Measurements from ENCODE around the gene PEX14. TPM values are rescaled to one million over a fixed set of nuclear protein-coding genes. Genes with fewer than 3 reads are reported as not detected.

PEX14 gene
- total and polyA plus RNA-seq, 2 donors (not counting 3 experiments of a cell fraction or from before 2014, with no cell fraction given) = 19.5 to 26.5 TPM

DNA sequence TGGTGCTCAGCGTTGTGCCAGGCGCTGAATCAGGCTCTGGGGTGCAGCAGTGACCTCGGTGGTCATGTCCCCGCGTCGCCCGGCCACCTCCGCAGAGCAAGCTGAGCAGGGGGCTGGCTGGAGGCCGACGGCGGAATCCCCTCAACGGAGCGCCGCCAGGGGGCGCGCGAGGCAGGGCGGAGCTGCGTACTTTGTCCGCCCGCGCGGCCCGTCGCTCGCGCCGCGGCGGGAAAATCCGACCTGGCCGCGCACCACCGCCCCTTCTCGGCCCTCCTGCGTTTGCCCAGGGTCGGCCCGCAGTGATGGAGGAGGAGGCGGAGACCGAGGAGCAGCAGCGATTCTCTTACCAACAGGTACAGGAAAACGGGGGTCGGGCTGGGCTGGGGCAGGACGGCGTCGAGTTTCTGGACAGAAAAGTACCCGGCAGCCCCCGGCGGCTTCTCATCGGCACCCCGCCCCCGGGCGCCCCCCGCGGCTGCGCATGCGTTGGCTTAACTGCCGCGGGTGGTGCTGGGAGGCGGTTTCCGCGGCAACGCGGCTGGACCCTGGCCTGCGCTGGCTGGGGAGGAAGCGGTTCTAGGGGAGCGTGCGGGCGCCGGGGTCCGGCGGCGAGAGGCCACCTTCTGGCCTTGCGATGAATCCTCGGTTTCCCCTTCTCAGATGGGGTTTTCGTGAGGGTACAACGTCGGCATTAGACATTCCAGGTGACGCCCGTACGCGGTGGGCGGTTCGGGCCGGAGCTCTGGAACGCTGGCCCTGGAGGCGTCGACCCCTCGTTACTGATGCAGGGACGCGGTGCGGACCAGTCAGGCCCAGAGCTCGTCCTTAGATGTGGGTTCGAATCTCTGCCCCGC lies 44.3 kb upstream of the PEX14 start, which contains the start of gene CENPS:
Gene CENPS (plus strand): TSS at position 218 of the 854 bp plus-strand sequence. CDS start 85 bp downstream, at position 303.
- ChIA-PET CTCF (interaction anchor here (0.7 to 3.3 kb wide), 27 partner anchors 9 to 440 kb away, joined by 3 to 123 read pairs (median 6); partner anchors contain the start of genes DFFA, KIF1B and PGD), POLR2A (interaction anchor here (0.6 to 1.6 kb wide), 4 partner anchors 15 to 63 kb away, joined by 3 to 12 read pairs (median 4); partner anchors contain the start of gene PGD)
- peak within 1 kb of the TSS; percentile 72 for H3K9ac ChIP-seq (replicated peaks; ENCODE audit: extremely low read depth, insufficient read depth, low read length)
- intact Hi-C loops (cut with micrococcal nuclease) = loop anchor here (1.0 kb wide), 3 partner anchors 42 to 437 kb away; partner anchors contain the start of gene DFFA
- peak; percentile 86 for FAIRE-seq
- BruUV-seq (replicated peaks) = TSS peak; percentile 39
- peak within 1 kb of the TSS; percentile 50 for H3K4me2 ChIP-seq (ENCODE audit: insufficient read depth, low read length)
- peak within 1 kb of the TSS; percentile 42 for H3K27ac ChIP-seq (ENCODE audit: insufficient read depth, low read depth, low read length)
- H3K9me1 ChIP-seq (replicated peaks; ENCODE audit: control insufficient read depth, extremely low read depth, insufficient read depth, low read length) = no peaks in the 10 kb centered on the region
- peak within 1 kb of the TSS; percentile 35 to 67 (median 55) for H3K4me3 ChIP-seq (replicated peaks in 1 of 3; ENCODE audit: insufficient read depth in 1 of 3, low read depth in 1 of 3, low read length in 3 of 3)
- no peaks in the 10 kb centered on the region for H3K9me3 ChIP-seq (replicated peaks; ENCODE audit: control insufficient read depth, insufficient read depth, low read length)
- H4K20me1 ChIP-seq (replicated peaks; ENCODE audit: control insufficient read depth, extremely low read depth, insufficient read depth, low read length) = no peaks in the 10 kb centered on the region
- no peaks in the 10 kb centered on the region for H3K36me3 ChIP-seq (ENCODE audit: control insufficient read depth in 2 of 2, extremely low read depth in 1 of 2, insufficient read depth in 2 of 2, low read length in 2 of 2)
- DNase-seq (ENCODE audit: low read depth, low spot score) = peak; percentile 92
- TF ChIP-seq MAX (IDR thresholded peaks at IDR 0.05; ENCODE audit: insufficient read depth, insufficient read length) (peak; percentile 44), EZH2 (IDR thresholded peaks at IDR 0.05; ENCODE audit: borderline replicate concordance, low read depth, low read length, severe bottlenecking) (no peak), GATA2 (IDR thresholded peaks at IDR 0.05; ENCODE audit: insufficient read depth, insufficient read length, low read depth, low read length) (peak; percentile 36), JUN (IDR thresholded peaks at IDR 0.05; ENCODE audit: borderline replicate concordance, insufficient read depth, insufficient read length, low read depth) (no peak), MYC (IDR thresholded peaks at IDR 0.05; ENCODE audit: low read depth, low read length) (no peak), POLR2AphosphoS5 (IDR thresholded peaks at IDR 0.05; ENCODE audit: insufficient read depth, low read depth, low read length) (peak; percentile 62), POLR2A (IDR thresholded peaks at IDR 0.05; ENCODE audit: low read depth, low read length) (peak; percentile 73), FOS (IDR thresholded peaks at IDR 0.05; ENCODE audit: borderline replicate concordance, insufficient read depth, low read length) (no peak)
- TF ChIP-seq, protein P1, sequence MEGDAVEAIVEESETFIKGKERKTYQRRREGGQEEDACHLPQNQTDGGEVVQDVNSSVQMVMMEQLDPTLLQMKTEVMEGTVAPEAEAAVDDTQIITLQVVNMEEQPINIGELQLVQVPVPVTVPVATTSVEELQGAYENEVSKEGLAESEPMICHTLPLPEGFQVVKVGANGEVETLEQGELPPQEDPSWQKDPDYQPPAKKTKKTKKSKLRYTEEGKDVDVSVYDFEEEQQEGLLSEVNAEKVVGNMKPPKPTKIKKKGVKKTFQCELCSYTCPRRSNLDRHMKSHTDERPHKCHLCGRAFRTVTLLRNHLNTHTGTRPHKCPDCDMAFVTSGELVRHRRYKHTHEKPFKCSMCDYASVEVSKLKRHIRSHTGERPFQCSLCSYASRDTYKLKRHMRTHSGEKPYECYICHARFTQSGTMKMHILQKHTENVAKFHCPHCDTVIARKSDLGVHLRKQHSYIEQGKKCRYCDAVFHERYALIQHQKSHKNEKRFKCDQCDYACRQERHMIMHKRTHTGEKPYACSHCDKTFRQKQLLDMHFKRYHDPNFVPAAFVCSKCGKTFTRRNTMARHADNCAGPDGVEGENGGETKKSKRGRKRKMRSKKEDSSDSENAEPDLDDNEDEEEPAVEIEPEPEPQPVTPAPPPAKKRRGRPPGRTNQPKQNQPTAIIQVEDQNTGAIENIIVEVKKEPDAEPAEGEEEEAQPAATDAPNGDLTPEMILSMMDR (IDR thresholded peaks at IDR 0.05; ENCODE audit: extremely low read depth in 1 of 2, insufficient read depth in 1 of 2, low read depth in 1 of 2, low read length in 2 of 2) = peak; percentile 94 to 97
- dilution Hi-C loops (cut with MboI; ENCODE audit: extremely low pct_ligation_motif_present, low sequenced_read_pairs) = no loop called here
- H3K4me1 ChIP-seq (ENCODE audit: control insufficient read depth, extremely low read depth, insufficient read depth, low read length) = peaks cover 14% of the 10 kb centered on the region
- peak within 1 kb of the TSS; percentile 87 for H2AFZ ChIP-seq (ENCODE audit: low read depth, low read length)
- H3K27me3 ChIP-seq (ENCODE audit: control insufficient read depth in 2 of 2, insufficient read depth in 2 of 2, low read length in 2 of 2) = no peaks in the 10 kb centered on the region
- H3K79me2 ChIP-seq (ENCODE audit: control insufficient read depth, insufficient read depth, low read length) = no peaks in the 10 kb centered on the region

Data from endothelial cell of umbilical vein (primary cell).